ENCODE measurements around the gene DUSP22.

The DUSP22 gene

DNA sequence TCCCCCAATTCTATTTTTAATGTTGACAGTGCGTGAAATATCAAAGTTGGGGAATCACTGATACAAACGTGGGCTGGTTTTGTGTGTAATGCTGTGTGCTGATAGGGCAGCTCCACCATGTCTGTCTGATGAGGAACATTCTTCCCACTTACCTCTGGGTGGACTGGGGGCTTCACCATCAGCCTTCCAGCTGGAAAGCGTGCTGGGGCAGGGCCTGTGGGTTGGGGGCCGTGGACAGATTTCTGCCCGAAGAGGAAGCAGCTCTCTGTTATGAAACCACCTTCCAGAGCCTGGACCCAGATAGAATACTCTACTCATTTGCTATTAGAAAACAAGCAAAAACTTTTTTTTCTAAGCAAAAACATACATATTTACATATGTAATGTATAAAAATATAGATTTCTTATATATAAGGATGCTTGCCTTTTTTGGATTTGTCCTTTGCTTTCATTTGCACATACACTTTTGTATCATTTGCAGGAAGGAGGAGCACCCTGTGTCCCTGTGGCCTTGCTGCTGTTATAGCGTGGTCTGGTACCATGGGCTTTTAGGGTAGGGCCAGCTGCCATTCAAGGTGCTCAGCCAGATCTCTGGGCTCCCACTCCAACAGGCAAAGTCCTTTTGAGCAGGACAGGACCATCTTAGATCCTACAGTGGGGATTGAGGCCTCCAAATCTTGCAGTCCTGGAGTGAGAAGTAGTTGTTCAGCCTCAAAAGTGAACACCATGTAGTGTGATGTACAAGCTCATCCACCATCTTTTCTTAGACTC, 48.1 kb downstream of the DUSP22 start:
- no peak for DNase-seq (ENCODE audit: low spot score)

DNA sequence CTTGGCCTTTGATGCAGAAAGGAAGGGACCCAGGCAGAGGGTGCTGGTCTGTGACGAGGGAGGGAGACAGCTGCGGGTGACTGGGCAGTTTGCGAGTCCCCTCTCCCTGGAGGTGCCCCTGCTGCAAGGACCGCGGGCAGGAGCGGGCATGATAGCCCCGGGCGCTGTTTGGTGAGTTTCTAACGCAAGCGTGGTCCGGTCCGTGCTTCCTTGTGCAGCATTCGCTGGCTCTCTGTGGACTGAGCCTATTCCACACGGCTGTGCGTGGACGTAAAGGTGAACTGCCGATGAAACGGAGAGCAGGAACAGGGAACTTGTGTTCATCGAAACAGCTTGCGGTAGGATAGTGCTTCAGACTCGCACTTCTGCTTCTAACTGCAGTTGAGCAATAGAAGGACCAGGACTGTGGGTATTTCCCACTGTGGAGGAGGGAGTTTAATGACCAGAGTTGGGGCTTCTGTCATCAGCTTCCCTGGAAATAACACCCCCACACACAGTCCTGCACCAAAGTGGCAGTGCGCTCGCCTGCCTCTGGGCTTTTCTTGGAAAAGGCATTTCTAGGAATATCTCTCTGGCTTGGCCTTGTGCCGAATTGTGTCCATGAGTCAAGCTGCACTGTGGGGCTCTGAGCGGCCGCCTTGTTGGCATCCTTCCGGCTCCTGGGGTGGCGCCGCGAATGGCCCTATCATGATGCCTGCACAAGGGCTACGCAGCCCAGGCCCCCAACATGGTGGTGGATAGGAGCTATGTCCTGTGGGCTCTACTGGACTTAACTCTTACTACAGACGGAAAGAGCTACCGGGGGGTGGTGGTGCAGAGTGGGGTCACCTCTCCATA, 48.9 kb downstream of the DUSP22 start:
- peak; percentile 78 for DNase-seq (ENCODE audit: low spot score)

DNA sequence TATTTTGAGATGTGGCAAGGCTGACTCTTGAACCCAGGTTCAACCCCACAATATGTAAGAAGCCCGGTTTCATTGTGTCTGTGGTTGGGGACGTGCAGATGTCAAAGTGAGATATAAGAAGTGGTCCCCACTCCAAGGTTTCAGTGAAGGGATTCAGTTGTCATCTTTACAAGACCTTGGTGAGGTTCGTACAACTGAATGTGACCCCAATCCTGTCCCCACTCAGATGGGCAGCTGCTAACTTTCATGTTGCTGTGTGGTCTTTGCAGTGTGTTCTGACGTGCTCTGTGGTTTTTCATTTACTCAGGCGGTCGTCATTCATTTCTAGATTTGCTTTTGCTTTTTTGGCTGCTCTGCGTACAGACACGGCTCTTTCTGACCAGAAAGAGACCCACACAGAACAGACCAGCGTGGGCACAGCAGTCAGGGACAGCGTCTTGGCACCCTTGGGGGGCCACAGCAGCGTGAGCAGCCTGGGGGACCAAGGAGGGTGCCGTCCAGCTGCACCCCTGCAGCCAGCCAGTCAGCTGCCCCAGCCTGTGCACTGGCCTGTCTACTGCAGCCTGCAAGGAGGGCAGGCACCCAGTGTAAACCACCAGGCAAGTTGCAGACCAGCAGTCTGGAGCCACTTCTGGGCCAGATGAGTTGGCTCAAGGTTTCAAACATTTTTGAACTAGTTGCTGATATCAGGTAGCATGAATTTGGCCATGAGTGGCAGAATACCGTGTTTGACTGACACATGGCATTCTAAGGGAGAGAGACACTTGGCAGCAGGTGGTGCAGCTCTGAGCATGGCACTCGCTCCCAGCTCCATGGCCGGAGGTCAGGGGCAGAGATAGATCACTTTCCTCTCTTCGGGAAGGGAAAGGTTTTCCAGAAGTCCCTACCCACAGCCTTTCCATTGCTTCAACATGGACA, 49.9 kb downstream of the DUSP22 start:
- no peak for DNase-seq (ENCODE audit: low spot score)

DNA sequence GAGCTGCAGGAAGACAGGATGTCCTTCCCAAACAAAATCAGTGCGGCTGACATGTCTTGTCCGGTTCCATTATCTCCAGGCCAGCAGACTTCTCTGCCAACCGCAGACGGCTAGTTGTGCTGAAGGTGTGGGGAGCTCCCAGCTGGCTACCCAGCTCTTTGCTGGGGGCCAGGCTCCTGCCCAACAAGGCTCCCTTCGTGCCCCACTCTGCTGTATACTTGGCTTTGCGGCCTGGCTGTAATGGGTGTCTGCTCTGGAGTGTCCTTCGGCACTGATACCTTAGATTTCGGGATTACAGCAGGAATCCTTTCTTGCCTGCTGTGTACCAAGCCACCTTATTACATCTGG, 50.5 kb downstream of the DUSP22 start:
- no peak for DNase-seq (ENCODE audit: low spot score)

DNA sequence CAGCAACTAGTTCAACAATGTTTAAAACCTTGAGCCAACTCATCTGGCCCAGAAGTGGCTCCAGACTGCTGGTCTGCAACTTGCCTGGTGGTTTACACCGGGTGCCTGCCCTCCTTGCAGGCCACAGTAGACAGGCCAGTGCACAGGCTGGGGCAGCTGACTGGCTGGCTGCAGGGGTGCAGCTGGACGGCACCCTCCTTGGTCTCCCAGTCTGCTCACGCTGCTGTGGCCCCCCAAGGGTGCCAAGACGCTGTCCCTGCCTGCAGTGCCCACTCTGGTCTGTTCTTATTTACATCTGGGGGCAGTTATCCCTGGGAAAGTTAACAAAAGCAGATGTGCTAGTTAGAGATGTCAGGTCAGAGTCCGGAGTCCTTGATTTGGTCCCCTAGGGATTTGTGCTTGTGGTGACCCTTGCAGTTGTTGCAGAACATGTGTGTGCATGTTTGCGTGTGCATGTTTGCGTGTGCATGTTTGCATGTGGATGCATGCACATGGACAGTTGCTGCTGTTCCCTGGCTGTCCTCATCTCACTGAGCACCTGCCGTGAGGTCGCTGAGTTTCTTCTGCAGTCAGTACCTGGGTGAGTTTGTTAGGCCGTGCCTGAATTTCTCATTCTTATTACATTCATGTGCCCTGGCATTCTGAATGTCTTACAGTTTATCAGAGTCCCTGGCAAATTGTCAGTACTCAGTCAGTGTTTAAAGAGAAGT, 51.1 kb downstream of the DUSP22 start:
- DNase-seq (ENCODE audit: low spot score), result no peak

DNA sequence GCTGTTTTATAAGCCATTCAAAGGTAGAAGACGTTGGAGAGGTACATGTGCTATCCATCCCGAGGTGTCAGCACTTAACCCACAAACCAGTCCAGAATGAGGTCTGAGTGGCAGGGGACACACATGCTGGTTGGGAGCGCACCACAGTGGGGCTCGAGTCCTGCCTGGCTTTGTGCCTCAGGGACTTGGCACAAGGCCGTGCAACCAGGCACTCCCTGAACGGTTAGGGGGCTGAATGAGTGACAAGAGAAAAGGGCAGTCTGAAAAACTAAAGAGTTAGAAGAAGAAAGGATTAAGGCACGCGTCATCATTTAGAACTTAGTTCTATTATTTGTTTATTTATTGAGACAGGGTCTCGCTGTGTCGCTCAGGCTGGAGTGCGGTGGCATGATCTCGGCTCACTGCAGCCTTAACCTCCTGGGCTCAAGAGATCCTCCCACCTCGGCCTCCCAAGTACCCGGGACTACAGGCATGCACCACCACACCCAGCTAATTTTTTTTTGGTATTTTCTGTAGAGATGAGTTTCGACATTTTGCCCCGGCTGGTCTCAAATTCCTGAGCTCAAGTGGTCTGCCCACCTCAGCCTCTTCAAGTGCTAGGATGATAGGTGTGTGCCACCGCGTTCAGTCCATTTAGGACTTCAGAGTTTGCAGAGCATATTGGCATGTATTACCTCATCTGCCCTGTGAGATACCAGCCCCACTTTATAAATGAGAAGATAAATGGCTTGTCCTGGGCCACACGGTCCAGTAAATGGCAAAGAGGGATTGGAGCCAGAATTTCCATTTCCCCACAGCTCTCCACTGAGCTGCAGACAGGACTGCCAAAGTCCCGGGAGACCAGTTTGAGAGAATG, 51.9 kb downstream of the DUSP22 start:
- DNase-seq (ENCODE audit: low spot score), result no peak

DNA sequence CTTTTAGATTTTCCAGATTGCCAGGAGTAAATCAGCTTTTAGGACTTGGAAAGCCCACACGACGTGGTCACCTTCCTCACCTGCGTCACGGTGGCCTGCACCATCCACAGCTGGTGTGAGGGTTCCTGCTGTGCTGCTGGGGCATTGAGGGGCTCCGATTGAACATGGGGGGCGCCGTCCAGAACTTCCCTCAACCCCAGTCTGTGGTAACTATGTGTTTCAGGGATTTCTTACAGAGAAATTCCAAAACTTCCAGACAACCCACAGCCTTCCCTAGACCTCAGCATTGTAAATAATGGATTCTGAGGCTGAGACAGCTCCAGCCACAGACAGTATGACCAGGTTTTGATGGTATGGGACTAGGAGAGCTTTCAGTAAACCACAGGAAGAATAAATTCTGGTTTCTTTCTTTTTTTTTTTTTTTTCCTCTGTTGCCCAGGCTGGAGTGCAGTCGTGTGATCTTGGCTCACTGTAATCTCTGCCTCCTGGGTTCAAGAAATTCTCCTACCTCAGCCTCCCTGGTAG, 52.6 kb downstream of the DUSP22 start:
- DNase-seq (ENCODE audit: low spot score), result no peak

DNA sequence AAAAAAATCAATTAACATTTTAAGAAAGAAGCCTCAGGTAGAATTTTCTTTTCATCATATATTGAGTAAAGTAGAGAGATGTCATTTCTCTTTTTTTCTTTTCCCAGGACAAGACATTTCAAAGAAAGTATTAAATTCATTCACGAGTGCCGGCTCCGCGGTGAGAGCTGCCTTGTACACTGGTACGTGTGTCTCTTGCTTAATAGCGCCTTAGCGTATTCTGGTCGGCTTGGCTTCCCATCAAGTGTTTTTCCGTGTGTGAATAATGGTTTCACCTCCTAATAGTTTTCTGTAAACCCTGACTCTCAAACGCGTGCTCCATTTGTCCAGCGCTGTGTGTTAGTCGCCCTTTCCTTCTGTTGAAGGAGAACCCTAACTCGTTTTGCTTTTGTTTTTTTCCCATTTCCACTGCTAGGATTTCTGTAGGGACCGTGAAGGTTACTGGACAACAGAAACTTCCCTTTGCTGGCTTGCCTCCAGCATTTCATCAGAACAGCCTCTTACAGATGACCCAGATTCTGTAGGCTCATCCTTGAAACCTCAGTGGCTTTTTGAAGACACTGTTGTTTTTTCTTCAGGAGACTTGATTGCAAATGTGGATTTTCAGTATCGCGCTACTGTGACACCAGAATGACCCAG, 53.6 kb downstream of the DUSP22 start:
- DNase-seq (ENCODE audit: low spot score), result no peak

DNA sequence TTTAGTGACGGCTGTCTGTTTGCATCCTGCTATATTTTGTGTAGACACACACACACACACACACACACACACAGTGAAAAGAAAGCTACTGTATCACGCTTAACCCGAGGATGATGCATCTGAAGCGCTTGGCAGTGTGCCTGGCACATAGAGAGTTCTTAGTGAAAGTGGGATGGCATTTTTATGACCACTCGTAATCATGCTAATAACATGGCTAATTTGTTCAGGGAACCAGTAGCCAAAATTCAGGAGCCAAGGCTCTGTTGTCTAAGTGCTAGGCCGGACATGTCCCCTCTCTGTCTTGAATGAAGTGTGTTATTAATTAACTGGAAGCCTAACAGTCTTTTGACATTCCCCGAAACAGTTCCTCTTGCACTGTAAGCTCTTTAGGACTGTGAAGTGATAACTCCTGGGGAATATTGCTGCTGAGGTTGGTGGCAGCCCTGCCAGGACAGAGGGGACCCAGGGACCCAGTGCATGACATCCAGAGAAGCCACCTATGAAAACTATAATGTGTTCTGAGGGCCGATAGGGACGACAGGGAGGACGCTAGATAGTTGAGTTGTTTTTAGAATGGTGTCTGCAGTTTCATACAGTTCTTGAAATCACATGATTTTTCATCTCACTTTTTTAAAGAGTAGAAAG, 54.2 kb downstream of the DUSP22 start:
- no peak for DNase-seq (ENCODE audit: low spot score)

DNA sequence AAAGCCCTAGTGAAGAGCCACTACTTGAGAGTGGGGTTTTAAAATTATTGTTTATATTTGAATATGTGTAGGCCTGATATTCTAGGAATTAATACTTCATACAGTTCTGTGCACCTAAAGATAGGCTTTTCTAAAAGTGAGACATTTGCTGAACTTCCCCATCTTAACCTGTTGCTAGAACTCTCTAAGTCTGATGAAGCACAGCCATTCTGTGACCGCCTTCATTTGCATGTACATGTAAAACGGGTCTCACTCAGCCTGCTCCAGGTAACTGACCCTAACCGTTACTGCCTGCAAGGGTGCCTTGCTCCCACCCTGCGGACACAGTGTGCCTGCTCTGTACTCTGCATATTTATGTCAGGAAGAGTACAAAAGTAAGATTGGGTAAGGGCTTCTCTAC, 54.9 kb downstream of the DUSP22 start:
- DNase-seq (ENCODE audit: low spot score), result no peak

DNA sequence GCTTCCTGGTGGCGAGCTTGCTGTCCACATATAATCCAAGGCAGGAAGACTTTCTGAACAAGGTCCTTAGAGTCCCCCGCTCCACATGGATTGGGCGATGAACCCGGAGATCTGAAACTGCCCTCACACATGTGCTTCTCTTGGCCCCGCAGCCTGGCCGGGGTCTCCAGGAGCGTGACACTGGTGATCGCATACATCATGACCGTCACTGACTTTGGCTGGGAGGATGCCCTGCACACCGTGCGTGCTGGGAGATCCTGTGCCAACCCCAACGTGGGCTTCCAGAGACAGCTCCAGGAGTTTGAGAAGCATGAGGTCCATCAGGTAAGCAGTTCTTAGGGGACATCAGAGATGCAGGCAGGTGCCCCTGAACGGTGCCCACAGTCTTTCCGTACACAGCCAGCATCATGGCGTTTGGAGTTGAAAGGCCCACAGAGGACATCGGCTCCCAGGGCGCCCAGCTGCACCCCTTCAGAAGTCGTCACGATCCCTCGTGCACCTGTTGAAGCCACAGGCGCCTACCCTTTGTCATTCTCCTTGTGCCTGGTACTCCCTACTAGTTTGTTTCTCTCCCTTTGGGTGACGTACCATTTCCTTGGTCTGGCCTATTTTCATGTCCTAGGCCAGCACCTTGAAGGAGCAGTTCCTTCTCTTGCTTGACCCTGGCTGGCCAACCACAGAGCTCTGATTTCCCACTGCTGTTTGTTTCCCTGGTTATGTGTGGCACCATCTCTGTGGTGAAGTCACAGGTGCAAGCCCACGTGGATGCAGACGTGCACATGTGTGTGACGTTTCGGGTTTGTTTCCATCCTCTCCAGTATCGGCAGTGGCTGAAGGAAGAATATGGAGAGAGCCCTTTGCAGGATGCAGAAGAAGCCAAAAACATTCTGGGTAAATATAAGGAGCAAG, 55.9 kb downstream of the DUSP22 start:
- DNase-seq (ENCODE audit: low spot score), result no peak

DNA sequence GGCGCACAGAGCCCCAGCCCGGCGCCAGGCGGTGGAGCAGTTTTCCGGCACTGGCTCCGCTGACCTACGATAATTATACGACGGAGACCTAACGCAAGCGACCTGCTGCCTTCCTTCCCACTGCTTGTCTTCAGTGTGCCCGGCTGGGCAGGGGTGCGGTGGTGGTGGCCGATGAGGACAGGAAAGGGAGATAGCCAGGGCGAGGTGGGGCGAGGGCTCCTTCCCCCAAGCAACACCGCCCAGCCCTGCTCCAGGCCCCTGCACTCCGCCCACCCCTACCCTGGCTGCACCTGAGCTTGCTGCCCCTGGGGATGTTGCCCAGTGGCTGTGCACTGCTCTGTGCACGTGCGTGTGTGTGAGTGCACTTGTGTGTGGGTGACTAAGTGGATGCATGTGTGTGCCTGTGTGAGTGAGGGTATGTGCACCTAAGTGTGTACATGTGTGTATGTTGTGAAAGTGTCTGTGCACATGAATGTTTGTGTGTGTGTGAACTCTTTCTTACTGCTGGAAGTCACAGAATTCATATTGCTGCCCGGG, 56.6 kb downstream of the DUSP22 start:
- no peak for DNase-seq (ENCODE audit: low spot score)

DNA sequence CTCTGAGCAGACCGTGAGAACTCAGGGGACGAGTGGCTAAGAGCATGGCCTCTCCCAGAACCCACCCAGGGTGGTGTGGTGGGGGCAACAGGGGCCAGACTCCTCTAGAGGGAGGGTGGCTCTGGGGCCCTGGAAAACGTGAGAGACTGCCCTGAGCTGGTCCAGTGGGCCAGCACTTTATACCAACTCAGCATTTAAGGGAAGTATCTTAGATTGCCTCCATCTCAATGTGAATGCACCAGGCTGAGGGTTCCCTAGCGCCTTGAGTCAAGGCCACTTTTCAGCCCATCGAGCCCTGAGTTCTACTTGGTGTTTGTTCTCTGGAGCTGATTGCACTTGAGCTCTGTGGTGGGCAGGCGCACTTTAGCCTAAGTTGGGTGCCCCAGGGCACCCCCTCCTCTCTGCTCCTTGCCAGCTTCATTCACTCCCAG, 57.2 kb downstream of the DUSP22 start:
- no peak for DNase-seq (ENCODE audit: low spot score)

DNA sequence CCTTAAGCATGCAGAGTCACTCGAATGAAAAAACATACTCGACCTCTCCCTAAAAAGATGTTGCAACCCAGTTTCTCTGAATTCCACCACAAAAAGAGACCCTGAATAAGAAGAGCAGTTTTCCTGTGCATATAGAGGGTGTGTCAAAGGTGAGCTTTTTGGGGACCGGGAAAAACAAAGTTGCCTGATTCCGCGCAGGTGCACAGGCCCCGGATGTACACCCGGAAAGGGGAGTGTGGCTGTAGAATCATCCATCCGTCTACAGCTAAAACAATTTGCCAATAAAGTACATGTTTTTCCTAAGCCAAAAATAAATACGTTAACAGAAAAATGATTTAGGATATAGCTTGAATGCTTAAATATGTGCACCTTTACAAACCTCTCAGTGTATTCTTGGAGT, 58.1 kb downstream of the DUSP22 start:
- no peak for DNase-seq (ENCODE audit: low spot score)

DNA sequence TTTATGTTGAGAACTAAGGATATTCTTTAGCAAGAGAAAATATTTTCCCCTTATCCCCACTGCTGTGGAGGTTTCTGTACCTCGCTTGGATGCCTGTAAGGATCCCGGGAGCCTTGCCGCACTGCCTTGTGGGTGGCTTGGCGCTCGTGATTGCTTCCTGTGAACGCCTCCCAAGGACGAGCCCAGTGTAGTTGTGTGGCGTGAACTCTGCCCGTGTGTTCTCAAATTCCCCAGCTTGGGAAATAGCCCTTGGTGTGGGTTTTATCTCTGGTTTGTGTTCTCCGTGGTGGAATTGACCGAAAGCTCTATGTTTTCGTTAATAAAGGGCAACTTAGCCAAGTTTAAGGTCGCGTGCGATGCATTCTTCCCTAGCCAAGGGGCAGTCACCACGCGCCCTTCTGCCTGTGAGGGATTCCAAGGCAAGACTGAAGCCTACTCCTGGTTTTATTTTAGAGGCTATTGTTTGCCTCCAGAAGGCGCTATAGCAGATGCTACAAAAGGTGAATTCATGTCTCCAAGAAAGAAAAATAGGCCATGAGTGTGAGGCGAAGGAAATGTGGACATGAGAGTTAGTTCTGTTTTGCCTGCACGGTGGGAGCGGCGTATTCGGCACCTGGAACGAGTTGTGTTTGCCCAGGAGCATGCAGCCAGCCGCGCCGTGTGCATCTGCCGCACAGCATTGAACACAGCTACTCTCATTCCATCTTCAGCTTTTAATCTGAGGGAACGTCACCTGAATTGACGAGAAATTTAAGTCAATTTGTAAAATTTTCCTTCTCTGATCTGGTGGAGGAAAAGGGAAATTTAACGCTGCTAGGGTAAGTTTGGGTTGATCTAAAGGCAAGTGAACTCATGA, 59.0 kb downstream of the DUSP22 start:
- DNase-seq (ENCODE audit: low spot score), result no peak

DNA sequence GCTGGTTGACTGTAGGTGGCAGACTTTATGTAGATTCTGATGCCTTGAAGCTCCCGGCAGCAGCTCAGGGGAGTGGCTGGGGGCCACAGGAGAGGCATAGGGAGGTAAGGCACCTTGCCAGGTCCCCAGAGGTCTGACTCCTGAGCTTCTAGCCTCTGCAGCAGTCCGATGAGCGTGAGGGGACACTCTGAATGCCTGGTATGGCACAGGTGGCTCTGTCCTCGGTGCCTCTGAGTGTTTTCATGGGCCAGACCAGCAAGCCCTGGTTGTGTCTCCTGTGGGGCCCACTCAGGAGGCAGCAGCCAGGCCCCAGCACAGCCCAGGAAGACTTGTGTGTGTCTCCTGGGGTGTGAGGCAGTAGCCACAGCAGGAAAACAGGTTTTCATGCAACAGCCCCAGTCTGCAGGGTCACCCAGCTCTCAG, 59.6 kb downstream of the DUSP22 start:
- DNase-seq (ENCODE audit: low spot score), result no peak

DNA sequence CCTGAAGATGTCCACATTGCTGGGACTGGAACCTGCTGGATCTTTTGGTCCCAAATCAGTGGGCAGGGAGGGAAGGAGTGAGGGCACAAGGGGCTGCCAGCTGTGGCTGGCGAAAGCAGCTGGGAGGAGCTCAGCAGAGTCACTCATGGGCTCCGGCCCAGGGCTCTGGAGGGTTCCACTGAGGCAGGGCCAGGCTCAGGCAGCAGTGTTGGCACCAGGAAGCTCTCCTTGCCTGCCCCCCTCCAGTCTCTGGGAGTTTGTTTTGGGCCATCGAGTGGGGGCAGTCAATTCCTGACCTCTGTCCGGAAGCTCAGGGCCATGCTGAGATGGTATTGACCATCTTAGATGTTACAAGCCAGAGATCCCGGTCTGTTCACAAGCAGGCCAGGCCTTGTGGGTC, 60.2 kb downstream of the DUSP22 start:
- DNase-seq (ENCODE audit: low spot score), result no peak

Measured in Ammon's horn (tissue), 1 donor.